ENCODE measurements around the gene SSTR1.

The SSTR1 gene

DNA sequence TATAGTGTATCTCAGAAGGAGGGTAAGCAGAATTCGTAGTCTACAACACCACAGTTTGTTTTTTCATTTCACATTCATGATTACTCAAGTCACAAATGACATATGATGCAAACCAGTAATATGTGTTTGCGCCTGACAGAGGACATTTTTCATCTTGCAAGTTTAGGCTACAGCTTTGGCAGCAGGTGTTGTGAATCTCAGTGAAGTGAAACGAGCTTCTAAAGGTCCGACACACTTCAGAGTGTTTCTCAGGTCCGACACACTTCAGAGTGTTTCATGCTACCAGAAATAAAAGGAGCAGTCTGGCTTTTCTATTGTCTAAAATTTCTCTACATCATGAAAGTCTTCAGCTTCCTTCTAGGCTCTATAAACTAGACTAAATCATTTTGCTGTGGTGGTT, 25.5 kb downstream of the SSTR1 start:
- H3K27me3 ChIP-seq (ENCODE audit: control insufficient read depth in 1 of 2, insufficient read depth in 2 of 2, low read length in 2 of 2): no peaks in the 10 kb centered on the region
- no peaks in the 10 kb centered on the region for H3K4me1 ChIP-seq (ENCODE audit: control insufficient read depth in 1 of 2, insufficient read depth in 2 of 2, low read length in 2 of 2)
- no peak overlapping the region for H3K4me3 ChIP-seq (ENCODE audit: low read depth in 1 of 2, low read length in 2 of 2)
- H3K9me3 ChIP-seq (ENCODE audit: control insufficient read depth in 1 of 2, low read length in 2 of 2): no peaks in the 10 kb centered on the region
- H3K36me3 ChIP-seq (ENCODE audit: control insufficient read depth in 1 of 2, insufficient read depth in 2 of 2, low read length in 2 of 2): no peaks in the 10 kb centered on the region
- no peak overlapping the region for H3K9ac ChIP-seq (ENCODE audit: low read depth in 1 of 2, low read length in 2 of 2)
- H3K27ac ChIP-seq (ENCODE audit: low read depth, low read length): no peak overlapping the region

DNA sequence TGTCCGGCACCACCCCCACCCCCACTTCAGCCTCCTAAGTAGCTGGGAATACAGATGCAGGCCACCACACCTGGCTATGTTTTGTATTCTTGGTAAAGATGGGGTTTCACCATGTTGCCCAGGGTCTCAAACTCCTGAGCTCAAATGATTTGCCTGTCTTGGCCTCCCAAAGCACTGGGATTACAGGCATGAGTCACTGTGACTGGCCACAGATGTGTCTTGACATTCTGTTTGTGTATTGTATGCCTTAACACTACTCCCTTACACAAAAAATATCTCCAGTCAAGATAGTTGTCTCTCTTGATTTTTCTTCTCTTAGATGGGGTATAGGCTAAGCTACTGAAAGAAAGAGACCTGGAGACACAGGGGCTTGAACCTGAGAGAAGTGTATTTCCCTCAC, 30.6 kb downstream of the SSTR1 start:
- H3K4me1 ChIP-seq (ENCODE audit: control insufficient read depth in 1 of 2, insufficient read depth in 2 of 2, low read length in 2 of 2): no peaks in the 10 kb centered on the region
- no peak overlapping the region for H3K4me3 ChIP-seq (ENCODE audit: low read depth in 1 of 2, low read length in 2 of 2)
- no peak overlapping the region for H3K9ac ChIP-seq (ENCODE audit: low read depth in 1 of 2, low read length in 2 of 2)
- H3K36me3 ChIP-seq (ENCODE audit: control insufficient read depth in 1 of 2, insufficient read depth in 2 of 2, low read length in 2 of 2): no peaks in the 10 kb centered on the region
- H3K27ac ChIP-seq (ENCODE audit: low read depth, low read length): no peak overlapping the region
- H3K9me3 ChIP-seq (ENCODE audit: control insufficient read depth in 1 of 2, low read length in 2 of 2): no peaks in the 10 kb centered on the region
- no peaks in the 10 kb centered on the region for H3K27me3 ChIP-seq (ENCODE audit: control insufficient read depth in 1 of 2, insufficient read depth in 2 of 2, low read length in 2 of 2)

DNA sequence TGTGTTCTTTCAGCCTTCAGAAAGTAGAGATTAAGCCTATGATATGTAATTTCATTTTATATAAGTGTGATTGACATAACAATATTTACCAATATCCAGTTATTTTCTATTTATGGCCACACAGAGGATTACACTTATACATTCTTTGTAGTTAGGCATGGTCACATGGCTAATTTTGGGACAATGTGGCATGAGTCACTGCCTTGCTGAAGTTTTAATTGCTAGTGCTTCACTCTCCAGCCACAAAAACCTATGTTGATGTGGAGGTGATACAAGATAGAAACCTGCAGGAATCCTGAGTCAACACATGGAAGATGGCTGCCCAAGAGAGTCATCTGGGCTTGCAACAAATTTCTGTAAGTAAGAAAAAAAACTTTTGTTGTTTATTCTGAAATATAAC, 31.2 kb downstream of the SSTR1 start:
- Histone ChIP-seq H3K4me1 (ENCODE audit: control insufficient read depth in 1 of 2, insufficient read depth in 2 of 2, low read length in 2 of 2) (no peaks in the 10 kb centered on the region), H3K36me3 (ENCODE audit: control insufficient read depth in 1 of 2, insufficient read depth in 2 of 2, low read length in 2 of 2) (no peaks in the 10 kb centered on the region), H3K27me3 (ENCODE audit: control insufficient read depth in 1 of 2, insufficient read depth in 2 of 2, low read length in 2 of 2) (no peaks in the 10 kb centered on the region), H3K9me3 (ENCODE audit: control insufficient read depth in 1 of 2, low read length in 2 of 2) (no peaks in the 10 kb centered on the region), H3K4me3 (ENCODE audit: low read depth in 1 of 2, low read length in 2 of 2) (no peak overlapping the region), H3K27ac (ENCODE audit: low read depth, low read length) (no peak overlapping the region), H3K9ac (ENCODE audit: low read depth in 1 of 2, low read length in 2 of 2) (no peak overlapping the region)

DNA sequence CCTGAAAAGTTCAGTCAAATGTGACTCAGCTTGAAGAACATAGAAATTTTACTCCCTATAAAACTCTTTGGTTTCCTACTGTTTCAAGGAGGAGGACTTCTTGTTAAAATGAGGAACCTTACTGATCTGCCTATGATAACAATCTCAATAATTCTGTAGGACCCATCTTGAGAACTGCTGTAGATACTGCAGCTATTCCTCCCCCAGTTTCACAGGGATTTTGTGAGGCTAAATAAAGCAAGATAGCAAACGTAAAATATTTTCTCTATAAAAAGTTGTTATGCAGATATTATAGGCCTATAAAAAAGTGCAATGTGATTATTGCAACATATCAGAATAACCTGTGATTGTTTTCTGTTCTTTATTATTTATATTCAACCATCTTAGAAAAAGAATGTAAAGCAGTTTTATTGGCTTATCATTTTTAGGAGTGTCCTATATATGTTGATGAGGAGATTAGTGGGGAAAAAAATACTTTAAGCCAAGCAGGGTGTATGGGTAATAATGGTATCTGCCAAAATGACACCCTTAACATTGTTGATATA, 36.1 kb downstream of the SSTR1 start:
- Histone ChIP-seq H3K27me3 (ENCODE audit: control insufficient read depth in 1 of 2, insufficient read depth in 2 of 2, low read length in 2 of 2) (no peaks in the 10 kb centered on the region), H3K9me3 (ENCODE audit: control insufficient read depth in 1 of 2, low read length in 2 of 2) (no peaks in the 10 kb centered on the region), H3K27ac (ENCODE audit: low read depth, low read length) (no peak overlapping the region), H3K36me3 (ENCODE audit: control insufficient read depth in 1 of 2, insufficient read depth in 2 of 2, low read length in 2 of 2) (no peaks in the 10 kb centered on the region), H3K9ac (ENCODE audit: low read depth in 1 of 2, low read length in 2 of 2) (no peak overlapping the region), H3K4me1 (ENCODE audit: control insufficient read depth in 1 of 2, insufficient read depth in 2 of 2, low read length in 2 of 2) (no peaks in the 10 kb centered on the region), H3K4me3 (ENCODE audit: low read depth in 1 of 2, low read length in 2 of 2) (no peak overlapping the region)

- Histone ChIP-seq H3K4me1 (ENCODE audit: control insufficient read depth in 1 of 2, insufficient read depth in 2 of 2, low read length in 2 of 2) (no peaks in the 10 kb centered on the region), H3K36me3 (ENCODE audit: control insufficient read depth in 1 of 2, insufficient read depth in 2 of 2, low read length in 2 of 2) (no peaks in the 10 kb centered on the region), H3K27me3 (ENCODE audit: control insufficient read depth in 1 of 2, insufficient read depth in 2 of 2, low read length in 2 of 2) (no peaks in the 10 kb centered on the region), H3K4me3 (ENCODE audit: low read depth in 1 of 2, low read length in 2 of 2) (no peak overlapping the region), H3K9me3 (ENCODE audit: control insufficient read depth in 1 of 2, low read length in 2 of 2) (no peaks in the 10 kb centered on the region), H3K27ac (ENCODE audit: low read depth, low read length) (no peak overlapping the region), H3K9ac (ENCODE audit: low read depth in 1 of 2, low read length in 2 of 2) (no peak overlapping the region)
Measured at GRCh38 chr14:38248321-38249028, 40.8 kb downstream of the SSTR1 start.

DNA sequence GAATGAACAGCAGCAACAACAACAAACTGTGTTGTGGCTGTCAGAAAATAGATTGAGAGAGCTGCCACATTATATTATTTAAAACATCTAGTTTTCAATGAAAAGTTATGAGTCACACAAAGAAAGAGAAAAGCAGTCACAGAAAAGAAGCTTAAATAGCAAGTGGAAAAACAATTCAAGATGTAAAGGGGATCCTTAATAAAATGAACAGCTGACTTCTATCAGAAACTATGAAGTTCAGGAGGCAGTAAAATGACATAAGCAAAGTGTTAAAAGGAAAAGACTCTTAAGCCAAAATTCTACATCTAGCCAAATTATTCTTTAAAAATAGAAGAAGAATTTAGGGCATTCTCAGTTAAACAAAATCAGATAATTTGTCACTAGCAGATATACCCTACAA, 42.6 kb downstream of the SSTR1 start:
- Histone ChIP-seq H3K4me3 (ENCODE audit: low read depth in 1 of 2, low read length in 2 of 2) (no peak overlapping the region), H3K4me1 (ENCODE audit: control insufficient read depth in 1 of 2, insufficient read depth in 2 of 2, low read length in 2 of 2) (no peaks in the 10 kb centered on the region), H3K9ac (ENCODE audit: low read depth in 1 of 2, low read length in 2 of 2) (no peak overlapping the region), H3K27me3 (ENCODE audit: control insufficient read depth in 1 of 2, insufficient read depth in 2 of 2, low read length in 2 of 2) (peaks cover 9 to 11% of the 10 kb centered on the region in 2 donors), H3K27ac (ENCODE audit: low read depth, low read length) (no peak overlapping the region), H3K36me3 (ENCODE audit: control insufficient read depth in 1 of 2, insufficient read depth in 2 of 2, low read length in 2 of 2) (no peaks in the 10 kb centered on the region), H3K9me3 (ENCODE audit: control insufficient read depth in 1 of 2, low read length in 2 of 2) (no peaks in the 10 kb centered on the region)

DNA sequence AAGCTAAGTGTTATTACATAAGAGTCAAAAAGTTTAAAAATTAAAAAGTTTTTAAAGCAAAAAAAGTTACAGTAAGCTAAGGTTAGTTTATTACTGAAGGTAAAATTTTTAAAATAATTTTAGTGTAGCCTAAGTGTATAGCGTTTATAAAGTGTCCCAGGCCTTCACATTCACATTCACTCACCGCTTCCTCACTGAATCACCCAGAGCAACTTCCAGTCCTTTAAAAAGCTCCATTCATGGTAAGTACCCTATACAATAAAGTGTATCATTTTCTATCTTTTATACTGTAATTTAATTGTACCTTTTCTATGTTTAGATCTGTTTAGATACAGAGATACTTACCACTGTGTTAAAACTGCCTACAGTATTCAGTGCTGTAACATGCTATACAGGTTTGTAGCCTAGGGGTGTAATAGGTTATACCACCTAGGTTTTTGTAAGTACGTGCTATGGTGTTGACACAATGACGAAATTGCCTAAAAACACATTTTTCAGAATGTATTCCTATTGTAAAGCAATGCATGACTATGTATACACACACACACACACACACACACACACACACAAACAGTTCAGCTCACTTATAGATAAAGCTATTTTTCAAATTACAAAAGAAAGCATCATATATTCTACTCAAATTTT, 44.5 kb downstream of the SSTR1 start:
- H3K9ac ChIP-seq (ENCODE audit: low read depth in 1 of 2, low read length in 2 of 2): no peak overlapping the region
- peak overlapping the region in 1 of 2 donors; percentile 3 for H3K4me3 ChIP-seq (ENCODE audit: low read depth in 1 of 2, low read length in 2 of 2)
- H3K27ac ChIP-seq (ENCODE audit: low read depth, low read length): no peak overlapping the region
- no peaks in the 10 kb centered on the region for H3K9me3 ChIP-seq (ENCODE audit: control insufficient read depth in 1 of 2, low read length in 2 of 2)
- H3K36me3 ChIP-seq (ENCODE audit: control insufficient read depth in 1 of 2, insufficient read depth in 2 of 2, low read length in 2 of 2): no peaks in the 10 kb centered on the region
- H3K4me1 ChIP-seq (ENCODE audit: control insufficient read depth in 1 of 2, insufficient read depth in 2 of 2, low read length in 2 of 2): no peaks in the 10 kb centered on the region
- H3K27me3 ChIP-seq (ENCODE audit: control insufficient read depth in 1 of 2, insufficient read depth in 2 of 2, low read length in 2 of 2): peaks cover 11 to 19% of the 10 kb centered on the region in 2 donors

GRCh38 chr14:38253676-38254075, 46.0 kb downstream of the SSTR1 start:
- H3K27ac ChIP-seq (ENCODE audit: low read depth, low read length): no peak overlapping the region
- no peaks in the 10 kb centered on the region for H3K9me3 ChIP-seq (ENCODE audit: control insufficient read depth in 1 of 2, low read length in 2 of 2)
- no peaks in the 10 kb centered on the region for H3K36me3 ChIP-seq (ENCODE audit: control insufficient read depth in 1 of 2, insufficient read depth in 2 of 2, low read length in 2 of 2)
- H3K27me3 ChIP-seq (ENCODE audit: control insufficient read depth in 1 of 2, insufficient read depth in 2 of 2, low read length in 2 of 2): peaks cover 11 to 28% of the 10 kb centered on the region in 2 donors
- H3K9ac ChIP-seq (ENCODE audit: low read depth in 1 of 2, low read length in 2 of 2): no peak overlapping the region
- no peak overlapping the region for H3K4me3 ChIP-seq (ENCODE audit: low read depth in 1 of 2, low read length in 2 of 2)
- H3K4me1 ChIP-seq (ENCODE audit: control insufficient read depth in 1 of 2, insufficient read depth in 2 of 2, low read length in 2 of 2): no peaks in the 10 kb centered on the region

- Histone ChIP-seq H3K36me3 (ENCODE audit: control insufficient read depth in 1 of 2, insufficient read depth in 2 of 2, low read length in 2 of 2) (no peaks in the 10 kb centered on the region), H3K27me3 (ENCODE audit: control insufficient read depth in 1 of 2, insufficient read depth in 2 of 2, low read length in 2 of 2) (peaks cover 11 to 28% of the 10 kb centered on the region in 2 donors), H3K4me1 (ENCODE audit: control insufficient read depth in 1 of 2, insufficient read depth in 2 of 2, low read length in 2 of 2) (no peaks in the 10 kb centered on the region), H3K9ac (ENCODE audit: low read depth in 1 of 2, low read length in 2 of 2) (peak overlapping the region; percentile 19 to 53), H3K27ac (ENCODE audit: low read depth, low read length) (peak overlapping the region; percentile 58), H3K4me3 (ENCODE audit: low read depth in 1 of 2, low read length in 2 of 2) (peak overlapping the region; percentile 44 to 65), H3K9me3 (ENCODE audit: control insufficient read depth in 1 of 2, low read length in 2 of 2) (no peaks in the 10 kb centered on the region)
Measured at GRCh38 chr14:38254571-38255407, 47.1 kb downstream of the SSTR1 start.

GRCh38 chr14:38255408-38255672, 47.6 kb downstream of the SSTR1 start:
- Histone ChIP-seq H3K9me3 (ENCODE audit: control insufficient read depth in 1 of 2, low read length in 2 of 2) (no peaks in the 10 kb centered on the region), H3K36me3 (ENCODE audit: control insufficient read depth in 1 of 2, insufficient read depth in 2 of 2, low read length in 2 of 2) (no peaks in the 10 kb centered on the region), H3K27ac (ENCODE audit: low read depth, low read length) (peak overlapping the region; percentile 58), H3K27me3 (ENCODE audit: control insufficient read depth in 1 of 2, insufficient read depth in 2 of 2, low read length in 2 of 2) (peaks cover 11 to 28% of the 10 kb centered on the region in 2 donors), H3K4me1 (ENCODE audit: control insufficient read depth in 1 of 2, insufficient read depth in 2 of 2, low read length in 2 of 2) (no peaks in the 10 kb centered on the region), H3K4me3 (ENCODE audit: low read depth in 1 of 2, low read length in 2 of 2) (peak overlapping the region; percentile 44 to 65), H3K9ac (ENCODE audit: low read depth in 1 of 2, low read length in 2 of 2) (peak overlapping the region in 1 of 2 donors; percentile 22)

Data from duodenal mucosa (tissue), 2 donors.